22Rv1 (cell line): ENCODE results near the gene CHERP.
"Not testable (repeated sequence)": the region's sequence is repeated elsewhere in the genome, so short reads cannot be mapped to it uniquely, and the experiment has no call there.

Experiments
- H3K27ac ChIP-seq: fragments of 450-650 bp; 2 replicates; pipeline ENCODE4 v1.5.1; 2017
- CTCF ChIP-seq: fragments of 450-650 bp; IDR thresholded peaks from 2 replicates; pipeline ENCODE4 v1.5.1; 2017; ENCODE audit warnings: mild to moderate bottlenecking
- ZFX ChIP-seq: fragments of 450-650 bp; IDR thresholded peaks from 2 replicates; pipeline ENCODE4 v1.6.1; 2017; ENCODE audit warnings: antibody characterized with exemption, borderline replicate concordance

Gene CHERP

GRCh38 chr19:16566161-16566560 lies 23.9 kb upstream of the CHERP start:
- peak overlapping the region; percentile 84; the same call in 1 of the 2 replicates for H3K27ac ChIP-seq
- TF ChIP-seq CTCF (no peak), ZFX (no peak)

GRCh38 chr19:16564842-16565241 lies 22.6 kb upstream of the CHERP start:
- TF ChIP-seq ZFX (no peak), CTCF (peak; percentile 11; the same call in 1 of the 2 replicates)
- peak overlapping the region; percentile 84 for H3K27ac ChIP-seq

GRCh38 chr19:16562608-16563025 lies 20.4 kb upstream of the CHERP start:
- no peak for TF ChIP-seq ZFX
- no peak for TF ChIP-seq CTCF

GRCh38 chr19:16561382-16561781 lies 19.1 kb upstream of the CHERP start:
- no peak overlapping the region for H3K27ac ChIP-seq
- TF ChIP-seq ZFX (no peak), CTCF (no peak)

More at GRCh38 chr19:16562608-16563025, 20.4 kb upstream of the CHERP start:
- H3K27ac ChIP-seq, result no peak overlapping the region

GRCh38 chr19:16559780-16560276 lies 17.6 kb upstream of the CHERP start:
- no peak overlapping the region for H3K27ac ChIP-seq
- TF ChIP-seq CTCF, result no peak
- no peak for TF ChIP-seq ZFX

- TF ChIP-seq ZFX (no peak), CTCF (no peak)
- H3K27ac ChIP-seq, result no peak overlapping the region
Observed at GRCh38 chr19:16554776-16555175, 12.5 kb upstream of the CHERP start.

GRCh38 chr19:16551902-16552301 lies 9.7 kb upstream of the CHERP start:
- H3K27ac ChIP-seq, result not testable (repeated sequence)

- H3K27ac ChIP-seq, result no peak overlapping the region
- TF ChIP-seq CTCF (no peak), ZFX (no peak)
Observed at GRCh38 chr19:16548956-16549355, 6.7 kb upstream of the CHERP start.
